ENCODE results near the gene KIFBP. TPM values are rescaled to one million over a fixed set of nuclear protein-coding genes. Genes with fewer than 3 reads are reported as not detected.

The KIFBP gene
- total and polyA plus RNA-seq, 2 of the 13 experiments (the other 11 are each of a cell fraction or from before 2014, with no cell fraction given), result 13.0 to 21.9 TPM

GRCh38 chr10:68988530-68989316 is at the start of gene KIFBP (continued):
- TF ChIP-seq BCLAF1 (IDR thresholded peaks at IDR 0.05), result no peak
- TF ChIP-seq ZNF343 (CRISPR knock-in tag; IDR thresholded peaks at IDR 0.05), result no peak
- peak; percentile 64; the same call in 1 of the 2 replicates for TF ChIP-seq TEAD2 (CRISPR knock-in tag; IDR thresholded peaks at IDR 0.05)
- TF ChIP-seq ZNF629 (CRISPR knock-in tag; conservative IDR thresholded peaks at IDR 0.05), result no peak
- no peak for TF ChIP-seq ZNF639 (CRISPR knock-in tag; conservative IDR thresholded peaks at IDR 0.05)
- peak; percentile 57; the same call in 1 of the 2 replicates for TF ChIP-seq ZNF546 (CRISPR knock-in tag; conservative IDR thresholded peaks at IDR 0.05)
- no peak for TF ChIP-seq ZNF570 (CRISPR knock-in tag; IDR thresholded peaks at IDR 0.05; ENCODE audit: borderline replicate concordance)
- TF ChIP-seq DMAP1 (CRISPR knock-in tag; IDR thresholded peaks at IDR 0.05), result peak; percentile 95
- no peak for TF ChIP-seq ZNF34 (CRISPR knock-in tag; IDR thresholded peaks at IDR 0.05; ENCODE audit: borderline replicate concordance)
- peak; percentile 22; the same call in 1 of the 2 replicates for TF ChIP-seq PATZ1 (CRISPR knock-in tag; IDR thresholded peaks at IDR 0.05)
- TF ChIP-seq ZNF44 (CRISPR knock-in tag; IDR thresholded peaks at IDR 0.05), result no peak
- TF ChIP-seq ATF7-NPFF (CRISPR knock-in tag; IDR thresholded peaks at IDR 0.05; ENCODE audit: low read depth), result peak; percentile 47; the same call in 1 of the 2 replicates
- TF ChIP-seq CBX5 (CRISPR knock-in tag; IDR thresholded peaks at IDR 0.05; ENCODE audit: borderline replicate concordance), result no peak
- TF ChIP-seq GABPB1 (CRISPR knock-in tag; IDR thresholded peaks at IDR 0.05), result peak; percentile 78
- TF ChIP-seq ZMYM4 (CRISPR knock-in tag; IDR thresholded peaks at IDR 0.05), result peak; percentile 94
- TF ChIP-seq ATF6 (CRISPR knock-in tag; conservative IDR thresholded peaks at IDR 0.05), result no peak
- TF ChIP-seq ZBTB8A (CRISPR knock-in tag; IDR thresholded peaks at IDR 0.05; ENCODE audit: borderline replicate concordance, low read depth), result no peak
- TF ChIP-seq CEBPB (IDR thresholded peaks at IDR 0.05; ENCODE audit: borderline replicate concordance, low read depth, low read length), result no peak
